Measurements from ENCODE around the gene RPL36. TPM values are rescaled to one million over a fixed set of nuclear protein-coding genes. Genes with fewer than 3 reads are reported as not detected.

Gene RPL36
- total and polyA plus RNA-seq, 2 of the 8 experiments (the other 6 are each of a cell fraction or from before 2014, with no cell fraction given): 951 to 1,075 TPM

- TF ChIP-seq CHD7 (IDR thresholded peaks at IDR 0.05; ENCODE audit: insufficient replicate concordance, low read length) (no peak), CTCF (IDR thresholded peaks at IDR 0.05; ENCODE audit: control extremely low read depth in 1 of 3, insufficient read depth in 1 of 3, low read depth in 1 of 3, low read length in 3 of 3) (no peak), SIN3A (conservative IDR thresholded peaks at IDR 0.05 in 1 of 2, IDR thresholded peaks at IDR 0.05 in 1 of 2; ENCODE audit: low read depth in 1 of 2, low read length in 2 of 2) (0 out of 4 replicates have a peak, but pooled peaks of 1 of the 2 experiments have one; percentile 18), RNF2 (IDR thresholded peaks at IDR 0.05; ENCODE audit: borderline replicate concordance, low read depth, low read length, missing control alignments, poor library complexity, severe bottlenecking) (no peak)
These were observed 3.8 kb upstream of the RPL36 start (continued) for GRCh38 chr19:5686326-5686646.
